OCI-LY7 (cell line): Measurements from ENCODE around the gene EIF2S1.

Experiments used
- CTCF ChIP-seq: fragments of 200-600 bp; sonication (generic); conservative IDR thresholded peaks from 2 replicates; pipeline ENCODE4 v1.5.1; 2014; ENCODE audit warnings: mild to moderate bottlenecking, antibody characterized with exemption, low read length, moderate library complexity, mixed read lengths
- EZH2phosphoT487 ChIP-seq: fragments of 200-600 bp; sonication (generic); IDR thresholded peaks from 2 replicates; pipeline ENCODE4 v1.6.1; 2018; ENCODE audit warnings: low read depth, borderline replicate concordance, mild to moderate bottlenecking, mixed run types, antibody characterized with exemption, low read length, moderate library complexity, mixed read lengths

GRCh38 chr14:67313153-67313552, 47.0 kb upstream of the EIF2S1 start:
- TF ChIP-seq CTCF (no peak), EZH2phosphoT487 (no peak)
